H1 (cell line): ENCODE measurements around the gene OLFM2. TPM values are rescaled to one million over a fixed set of nuclear protein-coding genes. Genes with fewer than 3 reads are reported as not detected.

Experiments used
- CTCF ChIA-PET: fragments of 300-600 bp; sonication (Branson Sonifier 250); formaldehyde crosslinking; loops from one replicate; lab custom pipeline; 2021; ENCODE audit not compliant: partially characterized antibody; lab: Charles Lee
- POLR2A ChIA-PET: fragments of 300-600 bp; sonication (Branson Sonifier 250); formaldehyde crosslinking; loops from one replicate; lab custom pipeline; 2021; ENCODE audit warnings: inconsistent platforms; ENCODE audit not compliant: partially characterized antibody; lab: Charles Lee
- DNase-seq, 2 experiments: peaks; one replicate each; pipeline versions ENCODE4 v3.0.0 to v3.0.0-alpha.2; 2010 to 2022; ENCODE audit warnings: low spot score in 2 of 2, low read depth in 1 of 2, mixed read lengths in 1 of 2
- FAIRE-seq: peaks from 2 replicates; lab custom pipeline; 2011; peaks lifted over from hg19 to GRCh38; lab: Jason Lieb, UNC
- H2AFZ ChIP-seq: 2 replicates; pipeline ENCODE4 v1.8.1; 2012; ENCODE audit warnings: low read length, inconsistent platforms
- H2AK5ac ChIP-seq: 2 replicates; pipeline ENCODE4 v1.6.1; 2013; ENCODE audit warnings: low read depth, low read length
- H2BK120ac ChIP-seq: replicated peaks from 2 replicates; pipeline ENCODE3; 2013; ENCODE audit warnings: low read depth, low read length, inconsistent platforms
- H2BK12ac ChIP-seq: 2 replicates; pipeline ENCODE4 v1.6.1; 2013; ENCODE audit warnings: low read depth, low read length
- H2BK15ac ChIP-seq: 2 replicates; pipeline ENCODE4 v1.6.1; 2013; ENCODE audit warnings: low read length
- H2BK20ac ChIP-seq: 2 replicates; pipeline ENCODE4 v1.6.1; 2013; ENCODE audit warnings: low read length
- H2BK5ac ChIP-seq: 2 replicates; pipeline ENCODE4 v1.6.1; 2013; ENCODE audit warnings: low read depth, low read length
- H3K14ac ChIP-seq: 2 replicates; pipeline ENCODE4 v1.6.1; 2013; ENCODE audit warnings: inconsistent platforms; ENCODE audit not compliant: insufficient read length
- H3K18ac ChIP-seq: 2 replicates; pipeline ENCODE4 v1.6.1; 2013; ENCODE audit warnings: low read length; ENCODE audit errors: extremely low read depth
- H3K23ac ChIP-seq: 2 replicates; pipeline ENCODE4 v1.6.1; 2013; ENCODE audit warnings: inconsistent platforms; ENCODE audit not compliant: insufficient read length
- H3K23me2 ChIP-seq: 2 replicates; pipeline ENCODE4 v1.6.1; 2013; ENCODE audit warnings: low read depth, low read length
- H3K27ac ChIP-seq: 2 replicates; pipeline ENCODE4 v1.6.1; 2011; ENCODE audit warnings: low read depth, low read length, inconsistent platforms
- H3K27me3 ChIP-seq, 4 experiments: replicated peaks in 1 of 4; 1 replicate in 1 of 4; 2 replicates in 3 of 4; pipeline versions ENCODE4 v1.6.1 to v1.8.1; 2011 to 2013; ENCODE audit warnings: low read length in 3 of 4, mild to moderate bottlenecking in 3 of 4, inconsistent platforms in 2 of 4, mixed read lengths in 2 of 4, moderate library complexity in 1 of 4; ENCODE audit not compliant: control insufficient read depth in 3 of 4, insufficient read depth in 3 of 4; ENCODE audit errors: extremely low read depth in 1 of 4
- H3K36me3 ChIP-seq, 4 experiments: 2 replicates each; pipeline versions ENCODE4 v1.6.1 to v1.8.1; 2011 to 2013; ENCODE audit warnings: mild to moderate bottlenecking in 4 of 4, low read length in 3 of 4, moderate library complexity in 2 of 4, control low read depth in 1 of 4, inconsistent platforms in 1 of 4; ENCODE audit not compliant: insufficient read depth in 4 of 4, control insufficient read depth in 2 of 4
- H3K4ac ChIP-seq: replicated peaks from 2 replicates; pipeline ENCODE3; 2013; ENCODE audit warnings: low read length, low read depth, mixed read lengths, inconsistent platforms; ENCODE audit not compliant: insufficient read length
- H3K4me1 ChIP-seq, 4 experiments: replicated peaks in 1 of 4; 1 replicate in 1 of 4; 2 replicates in 3 of 4; pipeline versions ENCODE4 v1.6.1 to v1.8.1; 2011 to 2013; ENCODE audit warnings: low read length in 3 of 4, inconsistent platforms in 2 of 4, mixed read lengths in 1 of 4; ENCODE audit not compliant: insufficient read depth in 4 of 4, control insufficient read depth in 3 of 4
- H3K4me2 ChIP-seq, 2 experiments: 2 replicates each; pipeline versions ENCODE4 v1.6.1 to v1.8.1; 2011 to 2013; ENCODE audit warnings: low read depth in 2 of 2, low read length in 2 of 2, control low read depth in 1 of 2, inconsistent platforms in 1 of 2, mild to moderate bottlenecking in 1 of 2; ENCODE audit not compliant: insufficient read depth in 1 of 2
- H3K4me3 ChIP-seq, 4 experiments: fragments of 200-600, 300-600 bp in 1 of 4; sonication (generic), shearing (Covaris generic), sonication (Bioruptor Twin) in 1 of 4; 2 replicates each; pipeline versions ENCODE4 v1.5.1 to v1.8.1; 2011 to 2016; ENCODE audit warnings: low read length in 4 of 4, low read depth in 3 of 4, control low read depth in 2 of 4, inconsistent platforms in 2 of 4, mild to moderate bottlenecking in 2 of 4, mixed read lengths in 1 of 4, moderate library complexity in 1 of 4; ENCODE audit not compliant: insufficient read depth in 2 of 4; ENCODE audit errors: extremely low read depth in 1 of 4
- H3K56ac ChIP-seq: replicated peaks from 2 replicates; pipeline ENCODE3; 2013; ENCODE audit warnings: low read depth, mild to moderate bottlenecking, mixed read lengths, low read length, inconsistent platforms; ENCODE audit not compliant: insufficient read length
- H3K79me1 ChIP-seq: 2 replicates; pipeline ENCODE4 v1.6.1; 2013; ENCODE audit warnings: low read depth, low read length, control low read depth
- H3K79me2 ChIP-seq, 2 experiments: 2 replicates each; pipeline versions ENCODE4 v1.6.1 to v1.8.1; 2012 to 2013; ENCODE audit warnings: low read length in 2 of 2, mild to moderate bottlenecking in 2 of 2, inconsistent platforms in 1 of 2; ENCODE audit not compliant: insufficient read depth in 2 of 2, control insufficient read depth in 1 of 2
- H3K9ac ChIP-seq, 4 experiments: replicated peaks in 1 of 4; 1 replicate in 1 of 4; 2 replicates in 3 of 4; pipeline versions ENCODE4 v1.6.1 to v1.8.1; 2011 to 2013; ENCODE audit warnings: low read depth in 3 of 4, low read length in 3 of 4, control low read depth in 2 of 4, mild to moderate bottlenecking in 2 of 4, moderate library complexity in 2 of 4, inconsistent platforms in 1 of 4; ENCODE audit errors: extremely low read depth in 1 of 4
- H3K9me3 ChIP-seq, 2 experiments: 2 replicates each; pipeline versions ENCODE4 v1.6.1 to v1.8.1; 2012 to 2013; ENCODE audit warnings: mild to moderate bottlenecking in 2 of 2, moderate library complexity in 2 of 2, control low read depth in 1 of 2, inconsistent platforms in 1 of 2, low read depth in 1 of 2, low read length in 1 of 2, mixed read lengths in 1 of 2; ENCODE audit not compliant: insufficient read depth in 2 of 2
- H4K20me1 ChIP-seq, 2 experiments: replicated peaks in 1 of 2; 2 replicates each; pipeline versions ENCODE3 to v1.8.1; 2011 to 2013; ENCODE audit warnings: inconsistent platforms in 2 of 2, low read length in 2 of 2, mild to moderate bottlenecking in 1 of 2; ENCODE audit not compliant: insufficient read depth in 2 of 2, control insufficient read depth in 1 of 2
- H4K5ac ChIP-seq: 2 replicates; pipeline ENCODE4 v1.6.1; 2013; ENCODE audit warnings: low read length, low read depth, mixed read lengths, inconsistent platforms; ENCODE audit not compliant: insufficient read length
- H4K8ac ChIP-seq: 2 replicates; pipeline ENCODE4 v1.8.0; 2013; ENCODE audit warnings: mild to moderate bottlenecking, moderate library complexity, low read length, inconsistent platforms; ENCODE audit not compliant: insufficient read depth; ENCODE audit errors: extremely low read depth
- H4K91ac ChIP-seq: replicated peaks from 2 replicates; pipeline ENCODE3; 2013; ENCODE audit warnings: low read length, mixed read lengths, inconsistent platforms; ENCODE audit not compliant: insufficient read length
- ATF3 ChIP-seq: IDR thresholded peaks from 2 replicates; pipeline ENCODE4 v1.6.1; 2011; ENCODE audit warnings: low read depth, mild to moderate bottlenecking, low read length; ENCODE audit not compliant: insufficient read depth
- BACH1 ChIP-seq: IDR thresholded peaks from 2 replicates; pipeline ENCODE4 v1.6.1; 2012; ENCODE audit warnings: low read length, improper control_type of control experiment
- FOSL1 ChIP-seq: IDR thresholded peaks from 2 replicates; pipeline ENCODE4 v1.6.1; 2011; ENCODE audit warnings: mild to moderate bottlenecking, low read depth, low read length, moderate library complexity; ENCODE audit not compliant: insufficient read depth
- JUND ChIP-seq: IDR thresholded peaks from 2 replicates; pipeline ENCODE4 v1.6.1; 2011; ENCODE audit warnings: mild to moderate bottlenecking, improper control_type of control experiment, low read length
- MAX ChIP-seq: IDR thresholded peaks from 2 replicates; pipeline ENCODE4 v1.6.1; 2012; ENCODE audit warnings: inconsistent platforms
- RAD21 ChIP-seq, 2 experiments: IDR thresholded peaks in 1 of 2; conservative IDR thresholded peaks in 1 of 2; 2 replicates each; pipeline ENCODE4 v1.6.1; 2011; ENCODE audit warnings: low read depth in 2 of 2, low read length in 2 of 2, improper control_type of control experiment in 1 of 2, inconsistent platforms in 1 of 2, mild to moderate bottlenecking in 1 of 2, moderate library complexity in 1 of 2
- RNF2 ChIP-seq: fragments of 200-900, 300-1000 bp; sonication (generic); IDR thresholded peaks from 2 replicates; pipeline ENCODE4 v1.7.1; 2016; ENCODE audit warnings: borderline replicate concordance, low read depth, mild to moderate bottlenecking, antibody characterized with exemption, low read length; ENCODE audit not compliant: poor library complexity, severe bottlenecking; ENCODE audit errors: missing control alignments
- TAF1 ChIP-seq: IDR thresholded peaks from 2 replicates; pipeline ENCODE4 v1.6.1; 2011; ENCODE audit warnings: mild to moderate bottlenecking, low read depth, low read length
- TAF7 ChIP-seq: optimal IDR thresholded peaks from 2 replicates; pipeline ENCODE3; 2011; ENCODE audit warnings: low read depth, mild to moderate bottlenecking, inconsistent platforms, low read length, moderate library complexity, borderline replicate concordance
- TBP ChIP-seq: IDR thresholded peaks from 2 replicates; pipeline ENCODE4 v1.6.1; 2011; ENCODE audit warnings: low read depth, low read length, improper control_type of control experiment
- TEAD4 ChIP-seq: IDR thresholded peaks from 2 replicates; pipeline ENCODE4 v1.6.1; 2012; ENCODE audit warnings: low read depth, low read length, inconsistent platforms, mixed read lengths
- YY1 ChIP-seq: IDR thresholded peaks from 2 replicates; pipeline ENCODE4 v1.6.1; 2011; ENCODE audit warnings: low read depth, mild to moderate bottlenecking, low read length
- WGBS, 2 experiments: shearing (Covaris generic) in 1 of 2; methylation state at CpG; one replicate each; pipeline versions ENCODE4 v1.1.6 to v1.1.7; 2013 to 2015; ENCODE audit warnings: low lambda C conversion rate in 2 of 2, mixed read lengths in 2 of 2, inconsistent platforms in 1 of 2, low coverage in 1 of 2, missing lambda C conversion rate in 1 of 2; ENCODE audit not compliant: insufficient replicate concordance in 2 of 2, insufficient coverage in 1 of 2, insufficient read length in 1 of 2; ENCODE audit errors: extremely low coverage in 1 of 2, missing lambda C conversion rate in 1 of 2; 5-methylcytosine and 5-hydroxymethylcytosine counted together
- polyA plus RNA-seq, 7 experiments: library from polyadenylated mRNA; depleted of rRNA in 3 of 7; stranded (reverse) in 5 of 7; unstranded in 2 of 7; fragments of >200 nt in 5 of 7; fragments of 200-250 nt in 2 of 7; gene quantifications; 1 replicate in 5 of 7; 2 replicates in 1 of 7; 4 replicates in 1 of 7; pipeline versions ENCODE4 v1.2.1 to v1.2.3, GENCODE V29; 2011 to 2013; ENCODE audit warnings: missing spikeins in 2 of 7, mixed read lengths in 2 of 7
- total RNA-seq: library from RNA; stranded (reverse); fragmentation: NEBNext Ultra II Directional; extraction: Animal tissue kit (Norgen Biotek cat#: 25700); gene quantifications from 2 replicates; pipeline ENCODE4 v1.2.1, GENCODE V29; 2021

OLFM2 gene
- total and polyA plus RNA-seq, 2 of the 8 experiments (the other 6 are each of a cell fraction or from before 2014, with no cell fraction given): 68.2 to 151 TPM

- H3K23me2 ChIP-seq: peaks cover 6% of the 10 kb centered on the region; the same call in 1 of the 2 replicates
- H3K4me3 ChIP-seq: no peak overlapping the region
- H4K5ac ChIP-seq: no peak overlapping the region
- 94% methylated on average over 15 of the region's 15 CpGs; no CpG with 5 or more reads in 1 of the 2 experiments for WGBS, 2 experiments
- no peak overlapping the region for H2BK12ac ChIP-seq
- POLR2A ChIA-PET: interaction anchor here (0.9 to 1.6 kb wide), 2 partner anchors 8 kb away, joined by 3 to 6 read pairs; no protein-coding TSS in a partner anchor
- no peak overlapping the region for H2BK120ac ChIP-seq
- no peak overlapping the region for H3K4ac ChIP-seq
- no peak overlapping the region for H3K27ac ChIP-seq
- no peak overlapping the region for H3K9ac ChIP-seq
- H4K20me1 ChIP-seq: peaks cover 4 to 24% of the 10 kb centered on the region in 2 experiments
- H4K91ac ChIP-seq: no peak overlapping the region
- H3K56ac ChIP-seq: no peak overlapping the region
- CTCF ChIA-PET: interaction anchor here (0.9 to 1.1 kb wide), 3 partner anchors 9 to 34 kb away, joined by 3 read pairs; no protein-coding TSS in a partner anchor
- no peak overlapping the region for H2BK5ac ChIP-seq
- H3K14ac ChIP-seq: no peak overlapping the region
- peak overlapping the region; percentile 43; the same call in 1 of the 2 replicates for H4K8ac ChIP-seq
- H3K79me1 ChIP-seq: peaks cover 14% of the 10 kb centered on the region
- H3K18ac ChIP-seq: no peak overlapping the region
- peaks cover 4 to 31% (median 10%) of the 10 kb centered on the region in 4 experiments; a peak in 6 of 8 replicates for H3K36me3 ChIP-seq
- FAIRE-seq (no peak), DNase-seq (no peak)
- peaks cover 5 to 15% of the 10 kb centered on the region in 2 experiments for H3K79me2 ChIP-seq
- H2AFZ ChIP-seq: no peak overlapping the region
- no peaks in the 10 kb centered on the region for H3K27me3 ChIP-seq
- H3K4me2 ChIP-seq: no peak overlapping the region
- no peak overlapping the region for H2BK20ac ChIP-seq
- no peaks in the 10 kb centered on the region for H3K9me3 ChIP-seq
- H3K4me1 ChIP-seq: peaks cover 0 to 4% (median 1%) of the 10 kb centered on the region in 4 experiments; a peak in 3 of 7 replicates
- H2AK5ac ChIP-seq: no peak overlapping the region
- no peak overlapping the region for H2BK15ac ChIP-seq
- no peak overlapping the region for H3K23ac ChIP-seq
- TF ChIP-seq MAX (no peak), TEAD4 (no peak), RAD21 (IDR thresholded peaks at IDR 0.05 in 1 of 2, conservative IDR thresholded peaks at IDR 0.05 in 1 of 2; ENCODE audit: low read depth in 2 of 2, low read length in 2 of 2) (no peak), JUND (no peak), TBP (no peak), ATF3 (no peak), FOSL1 (no peak), TAF7 (no peak), BACH1 (no peak), TAF1 (no peak), YY1 (no peak), RNF2 (no peak)
These were observed 98.0 kb downstream of the OLFM2 start for GRCh38 chr19:9838324-9838723.
